K562 (cell line): ENCODE results near the gene DOCK3. TPM values are rescaled to one million over a fixed set of nuclear protein-coding genes. Genes with fewer than 3 reads are reported as not detected.
"Not testable (repeated sequence)": the region's sequence is repeated elsewhere in the genome, so short reads cannot be mapped to it uniquely, and the experiment has no call there.

Source experiments
- ATAC-seq: fragments of 200-7000 bp; cut with Tn5 transposase; 3 replicates; pipeline ENCODE4 v1.9.1; 2020; ENCODE audit warnings: moderate library complexity
- BruUV-seq: library from RNA; stranded (reverse); fragments of 400-500 nt; replicated peaks from 2 replicates; lab custom pipeline; 2021; lab: Mats Ljungman, UMichigan
- CTCF ChIA-PET: fragments of 300-600 bp; formaldehyde crosslinking; extraction: SDS; loops from one replicate; lab custom pipeline; 2021; ENCODE audit warnings: low intra/inter-chr PET ratio; lab: Yijun Ruan, JAX
- POLR2A ChIA-PET: fragments of 300-600, 350-650 bp; sonication (Branson Sonifier 250); formaldehyde crosslinking; extraction: SDS; loops from one replicate; lab custom pipeline; 2021; ENCODE audit warnings: antibody characterized with exemption, inconsistent platforms; lab: Yijun Ruan, JAX
- DNase-seq, 4 experiments: peaks; one replicate each; pipeline versions ENCODE4 v3.0.0 to v3.0.0-alpha.2; 2011 to 2018; ENCODE audit warnings: low spot score in 3 of 4, mixed read lengths in 3 of 4; ENCODE audit errors: extremely low read depth in 1 of 4
- FAIRE-seq: peaks from 2 replicates; lab custom pipeline; 2011; peaks lifted over from hg19 to GRCh38; lab: Jason Lieb, UNC
- H2AFZ ChIP-seq: 2 replicates; pipeline ENCODE4 v1.6.0; 2011; ENCODE audit warnings: low read depth, low read length, control low read depth, inconsistent platforms
- H3K27ac ChIP-seq: fragments of 200-600 bp; 3 replicates; pipeline ENCODE4 v1.8.0; 2011; ENCODE audit warnings: low read depth, mild to moderate bottlenecking, control low read depth, inconsistent platforms, low read length, moderate library complexity, mixed read lengths; ENCODE audit errors: extremely low read depth
- H3K27me3 ChIP-seq, 2 experiments: fragments of 300-600 bp in 1 of 2; 2 replicates in 1 of 2; 3 replicates in 1 of 2; pipeline versions ENCODE4 v1.6.0 to v1.8.0; 2011; ENCODE audit warnings: inconsistent platforms in 2 of 2, low read length in 2 of 2, mild to moderate bottlenecking in 1 of 2, mixed read lengths in 1 of 2, moderate library complexity in 1 of 2; ENCODE audit not compliant: control insufficient read depth in 2 of 2, insufficient read depth in 2 of 2
- H3K36me3 ChIP-seq: fragments of 300-600 bp; 3 replicates; pipeline ENCODE4 v1.8.0; 2011; ENCODE audit warnings: mild to moderate bottlenecking, low read length, inconsistent platforms; ENCODE audit not compliant: control insufficient read depth, insufficient read depth
- H3K4me1 ChIP-seq, 2 experiments: fragments of 200-600 bp in 1 of 2; replicated peaks in 1 of 2; 2 replicates in 1 of 2; 3 replicates in 1 of 2; pipeline versions ENCODE4 v1.5.1 to v1.8.0; 2011; ENCODE audit warnings: inconsistent platforms in 2 of 2, low read length in 2 of 2, mild to moderate bottlenecking in 1 of 2, mixed read lengths in 1 of 2, moderate library complexity in 1 of 2; ENCODE audit not compliant: control insufficient read depth in 2 of 2, insufficient read depth in 2 of 2
- H3K4me2 ChIP-seq: 2 replicates; pipeline ENCODE4 v1.6.1; 2011; ENCODE audit warnings: low read length, control low read depth, inconsistent platforms, mixed read lengths; ENCODE audit not compliant: insufficient read depth
- H3K4me3 ChIP-seq: fragments of 200-600 bp; sonication (generic), shearing (Covaris generic); 2 replicates; pipeline ENCODE4 v1.5.1; 2016; ENCODE audit warnings: control low read depth, inconsistent platforms
- H3K79me2 ChIP-seq: fragments of 200-600 bp; 3 replicates; pipeline ENCODE4 v1.8.0; 2011; ENCODE audit warnings: low read length, inconsistent platforms; ENCODE audit not compliant: control insufficient read depth, insufficient read depth
- H3K9ac ChIP-seq, 2 experiments: 2 replicates each; pipeline versions ENCODE4 v1.6.0 to v1.6.1; 2011; ENCODE audit warnings: low read depth in 2 of 2, low read length in 2 of 2, control low read depth in 1 of 2, inconsistent platforms in 1 of 2, mild to moderate bottlenecking in 1 of 2, mixed read lengths in 1 of 2; ENCODE audit not compliant: insufficient read depth in 1 of 2
- H3K9me1 ChIP-seq: one replicate; pipeline ENCODE4 v1.6.0; 2011; ENCODE audit warnings: inconsistent platforms, mild to moderate bottlenecking, low read length, moderate library complexity; ENCODE audit not compliant: control insufficient read depth, insufficient read depth
- H3K9me3 ChIP-seq: replicated peaks from 2 replicates; pipeline ENCODE4 v1.5.1; 2011; ENCODE audit warnings: low read depth, low read length, inconsistent platforms; ENCODE audit not compliant: control insufficient read depth, insufficient read depth
- H4K20me1 ChIP-seq: replicated peaks from 2 replicates; pipeline ENCODE4 v1.6.1; 2011; ENCODE audit warnings: low read length, inconsistent platforms, mixed read lengths; ENCODE audit not compliant: control insufficient read depth, insufficient read depth
- CXXC5 ChIP-seq: fragments of 250-450 bp; sonication (Bioruptor Pico); IDR thresholded peaks from 2 replicates; pipeline ENCODE4 v1.8.0; 2022; ENCODE audit warnings: inconsistent platforms, mild to moderate bottlenecking, moderate library complexity
- DACH1 ChIP-seq: fragments of 450-650 bp; IDR thresholded peaks from 2 replicates; pipeline ENCODE4 v1.6.1; 2018; ENCODE audit not compliant: partially characterized antibody
- LARP7 ChIP-seq: fragments of 450-650 bp; IDR thresholded peaks from 2 replicates; pipeline ENCODE4 v1.6.1; 2016
- MEF2D ChIP-seq: conservative IDR thresholded peaks from 2 replicates; pipeline ENCODE4 v1.6.1; 2016; ENCODE audit warnings: low read depth, missing genetic modification characterization, missing compliant biosample characterization
- ZNF830 ChIP-seq: fragments of 250-450 bp; sonication (Bioruptor Pico); IDR thresholded peaks from 2 replicates; pipeline ENCODE4 v1.5.0; 2021; ENCODE audit warnings: mild to moderate bottlenecking
- WGBS: fragments of 100-300 bp; shearing (Covaris generic); methylation state at CpG from one replicate; pipeline ENCODE4 v1.1.6; 2016; ENCODE audit warnings: low coverage, mixed read lengths; ENCODE audit not compliant: insufficient coverage; ENCODE audit errors: missing lambda C conversion rate; 5-methylcytosine and 5-hydroxymethylcytosine counted together
- in situ Hi-C: fragments of 300-500 bp; cut with MboI; formaldehyde crosslinking; loops from 4 replicates; pipeline ENCODE4 v1.15.0; 2018; ENCODE audit warnings: inconsistent platforms, mixed read lengths
- intact Hi-C: fragments of 100-400 bp; cut with micrococcal nuclease; formaldehyde crosslinking; loops from 2 replicates; pipeline ENCODE4 v1.14.2; 2022
- polyA plus RNA-seq, 8 experiments: library from polyadenylated mRNA; depleted of rRNA in 4 of 8; stranded (reverse) in 5 of 8; unstranded in 3 of 8; fragments of >200 nt; fragmentation: Nextera tagmentation in 2 of 8; fragmentation: Illumina TruSeq in 1 of 8; extraction: Ambion mirVana in 2 of 8; extraction: Trizol in 1 of 8; gene quantifications; 2 replicates each; pipeline versions ENCODE4 v1.2.1 to v1.2.3, GENCODE V29; 2011 to 2014; ENCODE audit warnings: inconsistent platforms in 1 of 8, missing spikeins in 1 of 8
- total RNA-seq, 7 experiments: library from RNA; depleted of rRNA in 6 of 7; stranded (reverse); fragments of >200 nt in 6 of 7; fragmentation: Illumina TruSeq in 2 of 7; extraction: Trizol in 2 of 7; gene quantifications; 2 replicates each; pipeline versions ENCODE4 v1.2.1 to v1.2.3, GENCODE V29; 2011 to 2021; ENCODE audit warnings: low replicate concordance in 1 of 7

The DOCK3 gene
- total and polyA plus RNA-seq, 9 of the 15 experiments (the other 6 are each of a cell fraction or from before 2014, with no cell fraction given), result under 0.01 to 0.03 (median 0.01) TPM; not detected in 4

DNA sequence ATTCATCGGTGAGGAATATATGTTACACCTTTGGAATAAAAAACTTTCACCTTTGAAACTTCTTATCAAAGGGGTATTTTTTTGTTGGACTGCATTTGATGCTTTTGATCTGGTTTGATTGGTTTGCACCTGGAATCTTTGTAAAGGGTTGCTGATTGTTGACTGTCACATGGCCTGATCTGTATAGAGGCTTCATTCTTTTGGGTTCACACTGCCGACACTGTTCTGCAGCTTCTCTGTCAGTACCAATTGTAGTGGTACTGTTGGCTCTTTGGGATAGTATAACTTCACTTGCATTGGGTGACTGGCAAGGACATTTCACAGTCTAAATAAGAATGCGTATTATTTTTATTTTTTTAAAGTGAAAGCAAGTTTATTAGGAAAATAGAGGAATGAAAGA is 155.7 kb downstream of the DOCK3 start:
- no peaks in the 10 kb centered on the region for H3K9me1 ChIP-seq
- 3% methylated on average over 3 of the region's 3 CpGs for WGBS
- H2AFZ ChIP-seq, result no peak overlapping the region
- DNase-seq, result no peak
- no peak overlapping the region for H3K27ac ChIP-seq
- TF ChIP-seq MEF2D (tag) (no peak), LARP7 (no peak), CXXC5 (no peak), DACH1 (no peak), ZNF830 (CRISPR knock-in tag) (no peak)
- H3K9me3 ChIP-seq, result no peaks in the 10 kb centered on the region
- H3K4me2 ChIP-seq, result no peak overlapping the region
- POLR2A ChIA-PET, result no interaction called here
- CTCF ChIA-PET, result no interaction called here
- no peaks in the 10 kb centered on the region for H3K36me3 ChIP-seq
- ATAC-seq, result no peak
- H3K4me1 ChIP-seq, result no peaks in the 10 kb centered on the region
- no peaks in the 10 kb centered on the region for H4K20me1 ChIP-seq
- in situ Hi-C loops (no loop called here), intact Hi-C loops (no loop called here)
- no peaks in the 10 kb centered on the region for H3K27me3 ChIP-seq
- no peak overlapping the region for H3K4me3 ChIP-seq
- no TSS peak for BruUV-seq
- no peaks in the 10 kb centered on the region for H3K79me2 ChIP-seq
- no peak overlapping the region for H3K9ac ChIP-seq
- no peak for FAIRE-seq

DNA sequence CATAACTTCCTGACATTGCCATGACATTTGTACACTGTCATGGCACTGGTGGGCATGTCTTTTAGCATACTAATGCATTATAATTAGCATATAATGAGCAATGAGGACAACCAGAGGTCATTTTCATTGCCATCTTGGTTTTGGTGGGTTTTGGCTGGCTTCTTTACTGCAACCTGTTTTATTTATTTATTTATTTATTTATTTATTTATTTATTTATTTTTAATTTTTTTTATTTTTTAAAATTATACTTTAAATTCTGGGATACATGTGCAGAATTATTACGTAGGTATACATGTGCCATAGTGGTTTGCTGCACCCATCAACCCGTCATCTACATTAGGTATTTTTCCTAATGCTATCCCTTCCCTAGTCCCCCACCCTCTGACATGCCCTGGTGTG is 156.3 kb downstream of the DOCK3 start:
- H3K9ac ChIP-seq, ATAC-seq, FAIRE-seq, POLR2A ChIA-PET, H2AFZ ChIP-seq, H3K79me2 ChIP-seq, H3K36me3 ChIP-seq, H3K27me3 ChIP-seq, H4K20me1 ChIP-seq, BruUV-seq, H3K9me3 ChIP-seq, DNase-seq, H3K4me3 ChIP-seq, intact Hi-C loops, H3K4me2 ChIP-seq, CTCF ChIA-PET, in situ Hi-C loops, H3K4me1 ChIP-seq, H3K9me1 ChIP-seq, H3K27ac ChIP-seq: not testable (repeated sequence)
- 0% methylated on average over 2 of the region's 2 CpGs for WGBS
